ENCODE data around the gene THAP10.

DNA sequence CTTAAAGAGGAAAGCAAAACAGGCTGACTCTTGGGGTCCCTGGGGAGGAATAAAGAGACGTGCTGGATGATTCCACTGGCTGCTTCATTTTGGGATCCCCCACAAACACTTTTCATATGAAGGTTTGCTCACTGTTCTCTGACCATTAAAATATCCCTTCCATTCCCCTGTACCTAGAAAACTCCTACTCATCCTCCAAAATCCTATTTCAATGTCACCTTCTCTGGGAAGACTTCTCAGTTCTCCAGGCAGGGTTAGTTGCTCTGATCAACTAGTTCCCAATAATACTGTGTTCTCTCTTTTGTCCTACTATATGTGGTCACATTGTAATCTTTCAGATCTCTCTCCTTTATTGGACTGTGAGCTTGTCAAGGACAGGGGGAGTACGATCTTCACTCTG, 57.2 kb downstream of the THAP10 start:
- TF ChIP-seq CTCF (conservative IDR thresholded peaks at IDR 0.05; ENCODE audit: low read depth, low read length): no peak
- no peak for TF ChIP-seq EZH2 (IDR thresholded peaks at IDR 0.05; ENCODE audit: borderline replicate concordance, low read depth, low read length, poor library complexity, severe bottlenecking)

Data from A673 (cell line).